ENCODE data around the gene CASKIN1. TPM values are rescaled to one million over a fixed set of nuclear protein-coding genes. Genes with fewer than 3 reads are reported as not detected.
"Not testable (repeated sequence)": the region's sequence is repeated elsewhere in the genome, so short reads cannot be mapped to it uniquely, and the experiment has no call there.

The CASKIN1 gene
- total RNA-seq, 4 donors from 2014 or later: under 0.01 to 0.14 TPM; not detected in 2

DNA sequence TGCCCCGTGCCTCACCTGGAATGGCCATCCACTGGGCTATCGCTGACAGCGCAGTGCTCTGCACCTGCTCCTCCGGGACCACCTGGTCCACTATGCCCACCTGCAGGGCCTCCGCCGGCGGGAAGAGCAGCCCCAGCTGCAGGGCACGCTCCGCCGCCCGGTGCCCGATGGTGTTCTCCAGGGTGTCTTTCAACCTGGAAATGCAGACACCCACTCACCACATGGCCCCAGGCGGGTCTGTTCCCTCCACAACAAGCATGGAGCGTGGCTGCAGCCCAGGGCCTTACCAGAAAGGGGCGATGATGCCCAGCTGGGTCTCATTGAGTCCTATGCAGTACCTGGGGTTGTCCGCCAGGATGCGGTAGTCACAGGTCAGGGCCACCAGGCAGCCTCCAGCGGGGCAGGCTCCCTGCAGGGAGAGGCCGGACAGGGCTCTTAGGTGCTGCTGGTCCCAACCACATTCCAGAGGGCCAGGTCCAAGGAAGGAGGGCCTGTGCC lies 46.7 kb upstream of the CASKIN1 start:
- peaks cover 0 to 34% (median 16%) of the 10 kb centered on the region in 4 donors for H3K36me3 ChIP-seq
- intact Hi-C loops (cut with DNase I; ENCODE audit: low total_unique reads): no loop called here

DNA sequence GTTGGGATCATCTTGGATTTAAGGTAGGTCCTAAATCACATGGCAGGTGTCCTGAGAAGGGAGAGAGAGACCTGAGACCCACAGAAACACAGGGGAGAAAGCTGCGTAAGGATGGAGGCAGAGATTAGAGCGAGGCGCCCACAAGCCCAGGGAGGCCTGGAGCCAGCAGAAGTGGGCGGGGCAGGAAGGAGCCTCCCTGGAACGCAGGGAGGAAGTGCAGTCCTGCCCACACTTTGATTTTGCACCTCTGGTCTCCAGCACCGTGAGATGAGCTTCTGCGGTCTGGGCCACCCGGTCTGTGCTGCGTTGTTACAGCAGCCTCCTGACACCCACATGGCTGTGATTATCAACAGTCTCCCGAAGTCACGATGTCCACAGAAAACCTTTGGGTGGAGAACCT lies 46.2 kb upstream of the CASKIN1 start:
- H3K27ac ChIP-seq: no peak overlapping the region
- no peak for DNase-seq
- TF ChIP-seq, protein P1, sequence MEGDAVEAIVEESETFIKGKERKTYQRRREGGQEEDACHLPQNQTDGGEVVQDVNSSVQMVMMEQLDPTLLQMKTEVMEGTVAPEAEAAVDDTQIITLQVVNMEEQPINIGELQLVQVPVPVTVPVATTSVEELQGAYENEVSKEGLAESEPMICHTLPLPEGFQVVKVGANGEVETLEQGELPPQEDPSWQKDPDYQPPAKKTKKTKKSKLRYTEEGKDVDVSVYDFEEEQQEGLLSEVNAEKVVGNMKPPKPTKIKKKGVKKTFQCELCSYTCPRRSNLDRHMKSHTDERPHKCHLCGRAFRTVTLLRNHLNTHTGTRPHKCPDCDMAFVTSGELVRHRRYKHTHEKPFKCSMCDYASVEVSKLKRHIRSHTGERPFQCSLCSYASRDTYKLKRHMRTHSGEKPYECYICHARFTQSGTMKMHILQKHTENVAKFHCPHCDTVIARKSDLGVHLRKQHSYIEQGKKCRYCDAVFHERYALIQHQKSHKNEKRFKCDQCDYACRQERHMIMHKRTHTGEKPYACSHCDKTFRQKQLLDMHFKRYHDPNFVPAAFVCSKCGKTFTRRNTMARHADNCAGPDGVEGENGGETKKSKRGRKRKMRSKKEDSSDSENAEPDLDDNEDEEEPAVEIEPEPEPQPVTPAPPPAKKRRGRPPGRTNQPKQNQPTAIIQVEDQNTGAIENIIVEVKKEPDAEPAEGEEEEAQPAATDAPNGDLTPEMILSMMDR (IDR thresholded peaks at IDR 0.05): no peak
- TF ChIP-seq EP300 (IDR thresholded peaks at IDR 0.05; ENCODE audit: low read depth): no peak
- no peak for TF ChIP-seq POLR2AphosphoS5 (IDR thresholded peaks at IDR 0.05)
- no peak for TF ChIP-seq POLR2A (IDR thresholded peaks at IDR 0.05)
- peaks cover 11% of the 10 kb centered on the region for H3K27me3 ChIP-seq
- no peak overlapping the region for H3K4me3 ChIP-seq
- H3K9me3 ChIP-seq: no peaks in the 10 kb centered on the region
- intact Hi-C loops (cut with DNase I; ENCODE audit: low total_unique reads): no loop called here
- peaks cover 0 to 34% (median 16%) of the 10 kb centered on the region in 4 donors for H3K36me3 ChIP-seq
- in situ Hi-C loops (cut with MboI; ENCODE audit: low pct_ligation_motif_present in 1 of 4, low pct_unique_long_range_greater_than_20kb in 1 of 4, low sequenced_read_pairs in 3 of 4): no loop called here
- H3K4me1 ChIP-seq: peaks cover 0 to 13% (median 7%) of the 10 kb centered on the region in 4 donors
- 74 to 84% methylated on average over 3 to 11 of the region's 11 CpGs for WGBS, 2 donors (ENCODE audit: low coverage in 1 of 2)

More for the DNA sequence above, 46.7 kb upstream of the CASKIN1 start:
- in situ Hi-C loops (cut with MboI; ENCODE audit: low pct_ligation_motif_present in 1 of 4, low pct_unique_long_range_greater_than_20kb in 1 of 4, low sequenced_read_pairs in 3 of 4): no loop called here
- H3K9me3 ChIP-seq: no peaks in the 10 kb centered on the region
- no peak overlapping the region for H3K27ac ChIP-seq
- WGBS, 2 donors (ENCODE audit: low coverage in 1 of 2): 90% methylated on average over 15 of the region's 19 CpGs; no CpG with 5 or more reads in 1 of the 2 donors
- DNase-seq: no peak
- H3K4me3 ChIP-seq: no peak overlapping the region
- peaks cover 6% of the 10 kb centered on the region for H3K27me3 ChIP-seq
- no peak for TF ChIP-seq EP300 (IDR thresholded peaks at IDR 0.05; ENCODE audit: low read depth)
- TF ChIP-seq, protein P1 (IDR thresholded peaks at IDR 0.05): no peak
- no peak for TF ChIP-seq POLR2A (IDR thresholded peaks at IDR 0.05)
- no peak for TF ChIP-seq POLR2AphosphoS5 (IDR thresholded peaks at IDR 0.05)
- H3K4me1 ChIP-seq: peaks cover 0 to 8% (median 2%) of the 10 kb centered on the region in 4 donors

DNA sequence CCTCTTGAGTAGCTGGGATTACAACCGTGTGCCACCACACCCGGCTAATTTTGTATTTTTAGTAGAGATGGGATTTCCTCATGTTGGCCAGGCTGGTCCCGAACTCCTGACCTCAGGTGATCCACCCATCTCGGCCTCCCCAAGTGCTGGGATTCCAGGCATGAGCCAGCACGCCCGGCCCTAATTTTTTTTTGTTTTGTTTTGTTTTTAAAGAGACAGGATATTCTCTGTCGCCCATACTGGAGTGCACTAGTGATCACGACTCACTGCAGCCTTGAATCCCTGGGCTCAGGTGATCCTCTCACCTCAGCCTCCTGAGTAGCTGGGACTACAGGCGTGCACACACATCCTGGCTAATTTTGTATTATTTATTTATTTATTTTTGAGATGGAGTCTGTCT lies 43.9 kb upstream of the CASKIN1 start:
- Histone ChIP-seq H3K36me3 (peaks cover 0 to 26% (median 9%) of the 10 kb centered on the region in 4 donors), H3K4me1 (peaks cover 13 to 36% (median 23%) of the 10 kb centered on the region in 4 donors), H3K27me3 (peaks cover 34% of the 10 kb centered on the region)
- H3K4me3 ChIP-seq; intact Hi-C loops (cut with DNase I; ENCODE audit: low total_unique reads); DNase-seq; in situ Hi-C loops (cut with MboI; ENCODE audit: low pct_ligation_motif_present in 1 of 4, low pct_unique_long_range_greater_than_20kb in 1 of 4, low sequenced_read_pairs in 3 of 4); H3K9me3 ChIP-seq; H3K27ac ChIP-seq: not testable (repeated sequence)
- 83% methylated on average over 5 to 9 of the region's 9 CpGs for WGBS, 2 donors (ENCODE audit: low coverage in 1 of 2)

DNA sequence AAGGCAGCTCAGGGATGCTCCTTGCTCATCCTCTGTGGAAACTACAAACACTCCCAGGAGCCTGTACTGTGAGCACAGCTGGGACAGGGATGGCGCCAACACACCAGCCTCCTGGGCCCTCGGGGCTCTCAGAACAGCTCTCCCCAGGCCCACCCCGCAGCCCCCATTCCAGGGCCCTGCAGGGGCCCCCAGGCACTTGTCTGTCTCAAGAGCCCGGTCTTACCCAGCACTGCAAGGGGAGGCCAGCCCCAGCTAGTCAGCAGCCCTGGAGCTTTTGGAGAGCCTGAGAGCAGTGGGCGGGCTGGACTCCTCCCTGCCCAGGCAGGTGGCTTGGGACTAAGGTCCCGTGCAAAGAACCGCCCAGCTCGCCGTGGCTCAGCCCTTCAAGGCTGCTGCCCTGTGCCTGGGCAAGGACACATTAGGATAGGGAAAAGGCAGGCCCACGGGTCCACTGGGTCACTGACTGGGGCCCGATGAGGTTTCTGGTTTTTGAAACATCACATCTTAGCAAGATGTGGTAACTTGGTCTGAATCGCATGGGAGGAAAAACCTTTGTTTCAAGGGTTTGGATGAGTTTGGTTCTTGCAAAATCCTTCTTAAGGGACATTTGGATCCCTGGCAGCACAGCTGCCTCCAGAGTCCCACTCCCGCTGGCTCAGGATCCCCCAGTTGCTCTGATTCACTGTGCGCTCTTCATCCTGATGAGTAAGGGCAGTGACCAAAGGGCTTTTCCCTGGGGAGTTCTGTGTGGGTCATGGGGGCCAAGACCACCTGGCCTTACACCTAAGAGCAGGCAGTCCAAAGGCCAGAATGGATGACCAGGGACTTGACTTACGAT lies 42.7 kb upstream of the CASKIN1 start:
- Histone ChIP-seq H3K4me1 (peaks cover 13 to 38% (median 23%) of the 10 kb centered on the region in 4 donors), H3K27me3 (peaks cover 36% of the 10 kb centered on the region), H3K9me3 (no peaks in the 10 kb centered on the region), H3K4me3 (no peak overlapping the region), H3K27ac (no peak overlapping the region), H3K36me3 (peaks cover 0 to 23% (median 11%) of the 10 kb centered on the region in 4 donors)
- intact Hi-C loops (cut with DNase I; ENCODE audit: low total_unique reads): loop anchor here (10.0 kb wide), 1 partner anchor 234 kb away; the partner anchor contains the start of gene ZNF598
- in situ Hi-C loops (cut with MboI; ENCODE audit: low pct_ligation_motif_present in 1 of 4, low pct_unique_long_range_greater_than_20kb in 1 of 4, low sequenced_read_pairs in 3 of 4): no loop called here
- TF ChIP-seq, protein P1 (IDR thresholded peaks at IDR 0.05): no peak
- TF ChIP-seq POLR2AphosphoS5 (IDR thresholded peaks at IDR 0.05) (no peak), POLR2A (IDR thresholded peaks at IDR 0.05) (no peak), EP300 (IDR thresholded peaks at IDR 0.05; ENCODE audit: low read depth) (no peak)
- WGBS, 2 donors (ENCODE audit: low coverage in 1 of 2): 59% methylated on average over 9 of the region's 15 CpGs; no CpG with 5 or more reads in 1 of the 2 donors
- no peak for DNase-seq
